ENCODE data around the gene DSCAM. TPM values are rescaled to one million over a fixed set of nuclear protein-coding genes. Genes with fewer than 3 reads are reported as not detected.

The DSCAM gene
- total and polyA plus RNA-seq, 2 donors (not counting 3 experiments of a cell fraction or from before 2014, with no cell fraction given) = not detected

GRCh38 chr21:40562242-40563002, 284.5 kb downstream of the DSCAM start:
- FAIRE-seq = no peak

More at GRCh38 chr21:40562242-40563002, 284.5 kb downstream of the DSCAM start:
- TF ChIP-seq POLR2A (IDR thresholded peaks at IDR 0.05; ENCODE audit: low read depth, low read length) (no peak), MYC (IDR thresholded peaks at IDR 0.05; ENCODE audit: low read depth, low read length) (no peak), POLR2AphosphoS5 (IDR thresholded peaks at IDR 0.05; ENCODE audit: insufficient read depth, low read depth, low read length) (no peak), FOS (IDR thresholded peaks at IDR 0.05; ENCODE audit: borderline replicate concordance, insufficient read depth, low read length) (no peak), GATA2 (IDR thresholded peaks at IDR 0.05; ENCODE audit: insufficient read depth, insufficient read length, low read depth, low read length) (no peak), EZH2 (IDR thresholded peaks at IDR 0.05; ENCODE audit: borderline replicate concordance, low read depth, low read length, severe bottlenecking) (no peak), CTCF (IDR thresholded peaks at IDR 0.05; ENCODE audit: extremely low read depth in 1 of 2, insufficient read depth in 1 of 2, low read depth in 1 of 2, low read length in 2 of 2) (no peak), JUN (IDR thresholded peaks at IDR 0.05; ENCODE audit: borderline replicate concordance, insufficient read depth, insufficient read length, low read depth) (no peak)
- TF ChIP-seq, protein P1, sequence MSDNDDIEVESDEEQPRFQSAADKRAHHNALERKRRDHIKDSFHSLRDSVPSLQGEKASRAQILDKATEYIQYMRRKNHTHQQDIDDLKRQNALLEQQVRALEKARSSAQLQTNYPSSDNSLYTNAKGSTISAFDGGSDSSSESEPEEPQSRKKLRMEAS (IDR thresholded peaks at IDR 0.05; ENCODE audit: insufficient read depth, insufficient read length) = no peak
- no peak for DNase-seq (ENCODE audit: low read depth, low spot score)
- Histone ChIP-seq H3K27ac (ENCODE audit: insufficient read depth, low read depth, low read length) (no peak overlapping the region), H3K9me3 (replicated peaks; ENCODE audit: control insufficient read depth, insufficient read depth, low read length) (peaks cover 6% of the 10 kb centered on the region), H3K27me3 (ENCODE audit: control insufficient read depth in 2 of 2, insufficient read depth in 2 of 2, low read length in 2 of 2) (no peaks in the 10 kb centered on the region), H3K36me3 (ENCODE audit: control insufficient read depth in 2 of 2, extremely low read depth in 1 of 2, insufficient read depth in 2 of 2, low read length in 2 of 2) (no peaks in the 10 kb centered on the region), H3K79me2 (ENCODE audit: control insufficient read depth, insufficient read depth, low read length) (no peaks in the 10 kb centered on the region), H3K9ac (replicated peaks; ENCODE audit: extremely low read depth, insufficient read depth, low read length) (no peak overlapping the region), H4K20me1 (replicated peaks; ENCODE audit: control insufficient read depth, extremely low read depth, insufficient read depth, low read length) (no peaks in the 10 kb centered on the region), H3K4me2 (ENCODE audit: insufficient read depth, low read length) (no peak overlapping the region), H3K4me3 (replicated peaks in 1 of 3; ENCODE audit: insufficient read depth in 1 of 3, low read depth in 1 of 3, low read length in 3 of 3) (no peak overlapping the region), H3K4me1 (ENCODE audit: control insufficient read depth, extremely low read depth, insufficient read depth, low read length) (no peaks in the 10 kb centered on the region), H2AFZ (ENCODE audit: low read depth, low read length) (no peak overlapping the region), H3K9me1 (replicated peaks; ENCODE audit: control insufficient read depth, extremely low read depth, insufficient read depth, low read length) (no peaks in the 10 kb centered on the region)
- CTCF ChIA-PET = no interaction called here
- POLR2A ChIA-PET = no interaction called here
- dilution Hi-C loops (cut with MboI; ENCODE audit: extremely low pct_ligation_motif_present, low sequenced_read_pairs) = no loop called here
- BruUV-seq (replicated peaks) = no TSS peak
- intact Hi-C loops (cut with micrococcal nuclease) = no loop called here
